Uterus (tissue), 4 donors: ENCODE data around the gene OR10J4. TPM values are rescaled to one million over a fixed set of nuclear protein-coding genes. Genes with fewer than 3 reads are reported as not detected.
"Not testable (repeated sequence)": the region's sequence is repeated elsewhere in the genome, so short reads cannot be mapped to it uniquely, and the experiment has no call there.

Experiments used
- DNase-seq, 2 donors: peaks; one replicate each; pipeline ENCODE4 v3.0.0-alpha.2; 2019 to 2020
- H3K27ac ChIP-seq, 2 donors: fragments of 200-600 bp; sonication (generic); 1 replicate in 1 of 2; 2 replicates in 1 of 2; pipeline ENCODE4 v1.5.1; 2016 to 2018
- H3K27me3 ChIP-seq, 2 donors: fragments of 200-600 bp; sonication (generic); one replicate each; pipeline ENCODE4 v1.5.1; 2018 to 2019; ENCODE audit warnings: control low read depth in 1 of 2
- H3K36me3 ChIP-seq, 2 donors: fragments of 200-600 bp; sonication (generic); one replicate each; pipeline ENCODE4 v1.5.1; 2019; ENCODE audit warnings: control low read depth in 1 of 2
- H3K4me1 ChIP-seq, 2 donors: fragments of 200-600 bp; sonication (generic); one replicate each; pipeline ENCODE4 v1.5.1; 2018 to 2019; ENCODE audit warnings: control low read depth in 1 of 2
- H3K4me3 ChIP-seq, 2 donors: fragments of 200-600 bp; sonication (generic); 1 replicate in 1 of 2; 2 replicates in 1 of 2; pipeline ENCODE4 v1.5.1; 2018 to 2019; ENCODE audit warnings: mild to moderate bottlenecking in 1 of 2
- H3K9me3 ChIP-seq, 2 donors: fragments of 200-600 bp; sonication (generic); one replicate each; pipeline ENCODE4 v1.5.1; 2019; ENCODE audit warnings: control low read depth in 1 of 2
- CTCF ChIP-seq, 4 experiments: fragments of 200-600 bp in 2 of 4; fragments of 450-650 bp in 2 of 4; sonication (generic) in 2 of 4; IDR thresholded peaks; one replicate each; pipeline ENCODE4 v1.5.1; 2016 to 2019; ENCODE audit warnings: antibody characterized with exemption in 4 of 4, mild to moderate bottlenecking in 2 of 4, moderate library complexity in 1 of 4
- POLR2A ChIP-seq, 2 donors: fragments of 450-650 bp; IDR thresholded peaks; one replicate each; pipeline ENCODE4 v1.6.1; 2016; ENCODE audit warnings: antibody characterized with exemption in 2 of 2, mild to moderate bottlenecking in 1 of 2, moderate library complexity in 1 of 2
- intact Hi-C: fragments of 100-400 bp; cut with DNase I; formaldehyde crosslinking; loops from one replicate; pipeline ENCODE4 v1.15.1; 2023; ENCODE audit warnings: low total_unique reads
- total RNA-seq, 4 donors: library from RNA; depleted of rRNA in 3 of 4; stranded (reverse); fragments of >200 nt in 3 of 4; gene quantifications; one replicate each; pipeline versions ENCODE4 v1.1.0 to v1.2.4, GENCODE V29; 2014 to 2023
- donor health status: DM: yes; HTN: yes; CAD: no.

OR10J4 gene
- total RNA-seq, 4 donors from 2014 or later = not detected

- no peaks in the 10 kb centered on the region for H3K9me3 ChIP-seq
- H3K27me3 ChIP-seq = no peaks in the 10 kb centered on the region
- H3K27ac ChIP-seq = no peak overlapping the region
- no peak for TF ChIP-seq POLR2A (IDR thresholded peaks at IDR 0.05)
- no peak for TF ChIP-seq CTCF (IDR thresholded peaks at IDR 0.05)
- no peaks in the 10 kb centered on the region for H3K4me1 ChIP-seq
- H3K4me3 ChIP-seq = no peak overlapping the region
- H3K36me3 ChIP-seq = no peaks in the 10 kb centered on the region
- no peak for DNase-seq
- intact Hi-C loops = no loop called here
Measured at GRCh38 chr1:159442428-159442827, 10.4 kb downstream of the OR10J4 start.

- no peaks in the 10 kb centered on the region for H3K27me3 ChIP-seq
- no peak for DNase-seq
- H3K27ac ChIP-seq = no peak overlapping the region
- no peak for TF ChIP-seq CTCF (IDR thresholded peaks at IDR 0.05)
- TF ChIP-seq POLR2A (IDR thresholded peaks at IDR 0.05) = no peak
- no peak overlapping the region for H3K4me3 ChIP-seq
- no peaks in the 10 kb centered on the region for H3K4me1 ChIP-seq
- no peaks in the 10 kb centered on the region for H3K9me3 ChIP-seq
- intact Hi-C loops = no loop called here
- no peaks in the 10 kb centered on the region for H3K36me3 ChIP-seq
Measured at GRCh38 chr1:159443066-159443750, 11.2 kb downstream of the OR10J4 start.

- H3K9me3 ChIP-seq = no peaks in the 10 kb centered on the region
- H3K4me3 ChIP-seq = no peak overlapping the region
- H3K4me1 ChIP-seq = no peaks in the 10 kb centered on the region
- TF ChIP-seq CTCF (IDR thresholded peaks at IDR 0.05) (no peak), POLR2A (IDR thresholded peaks at IDR 0.05) (no peak)
- no peaks in the 10 kb centered on the region for H3K36me3 ChIP-seq
- H3K27me3 ChIP-seq = no peaks in the 10 kb centered on the region
- DNase-seq = no peak
- H3K27ac ChIP-seq = no peak overlapping the region
- intact Hi-C loops = no loop called here
Measured at GRCh38 chr1:159444511-159444910, 12.5 kb downstream of the OR10J4 start.

GRCh38 chr1:159448181-159448580 lies 16.2 kb downstream of the OR10J4 start:
- no peaks in the 10 kb centered on the region for H3K9me3 ChIP-seq
- H3K4me3 ChIP-seq = no peak overlapping the region
- no peak for DNase-seq
- H3K27me3 ChIP-seq = no peaks in the 10 kb centered on the region
- H3K36me3 ChIP-seq = no peaks in the 10 kb centered on the region
- H3K4me1 ChIP-seq = no peaks in the 10 kb centered on the region
- intact Hi-C loops = no loop called here
- H3K27ac ChIP-seq = no peak overlapping the region
- TF ChIP-seq CTCF (IDR thresholded peaks at IDR 0.05) = no peak
- TF ChIP-seq POLR2A (IDR thresholded peaks at IDR 0.05) = no peak

- H3K36me3 ChIP-seq, H3K4me1 ChIP-seq, H3K27me3 ChIP-seq, intact Hi-C loops, DNase-seq, H3K27ac ChIP-seq, H3K4me3 ChIP-seq, H3K9me3 ChIP-seq: not testable (repeated sequence)
Measured at GRCh38 chr1:159449605-159450004, 17.6 kb downstream of the OR10J4 start.

GRCh38 chr1:159459551-159459950 lies 27.5 kb downstream of the OR10J4 start:
- Histone ChIP-seq H3K27ac (no peak overlapping the region), H3K36me3 (no peaks in the 10 kb centered on the region), H3K4me3 (no peak overlapping the region), H3K9me3 (no peaks in the 10 kb centered on the region), H3K27me3 (no peaks in the 10 kb centered on the region), H3K4me1 (no peaks in the 10 kb centered on the region)
- intact Hi-C loops = no loop called here
- no peak for DNase-seq
- TF ChIP-seq CTCF (IDR thresholded peaks at IDR 0.05) (no peak), POLR2A (IDR thresholded peaks at IDR 0.05) (no peak)
